Parathyroid adenoma (tissue), 2 donors: Measurements from ENCODE around the gene APBA1.

Source experiments
- H2AFZ ChIP-seq: fragments of 300-600 bp; sonication (generic); one replicate; pipeline ENCODE4 v1.7.0; 2017; ENCODE audit warnings: antibody characterized with exemption, mild to moderate bottlenecking
- H3K27ac ChIP-seq: fragments of 300-600 bp; sonication (generic); one replicate; pipeline ENCODE4 v1.7.0; 2017
- H3K27me3 ChIP-seq: fragments of 300-600 bp; sonication (generic); one replicate; pipeline ENCODE4 v1.7.0; 2017; ENCODE audit warnings: low read length; ENCODE audit not compliant: control insufficient read depth, insufficient read depth
- H3K36me3 ChIP-seq: fragments of 300-600 bp; sonication (generic); one replicate; pipeline ENCODE4 v1.7.0; 2017; ENCODE audit warnings: low read length; ENCODE audit not compliant: control insufficient read depth, insufficient read depth
- H3K4me1 ChIP-seq: fragments of 300-600 bp; sonication (generic); one replicate; pipeline ENCODE4 v1.7.0; 2017; ENCODE audit warnings: control low read depth
- H3K4me2 ChIP-seq: fragments of 300-600 bp; sonication (generic); one replicate; pipeline ENCODE4 v1.7.0; 2017; ENCODE audit warnings: low read length
- H3K4me3 ChIP-seq: fragments of 300-600 bp; sonication (generic); one replicate; pipeline ENCODE4 v1.7.0; 2017; ENCODE audit warnings: low read depth, low read length
- H3K79me2 ChIP-seq: fragments of 300-600 bp; sonication (generic); one replicate; pipeline ENCODE4 v1.7.0; 2017; ENCODE audit warnings: control low read depth
- H3K9ac ChIP-seq: fragments of 300-600 bp; sonication (generic); one replicate; pipeline ENCODE4 v1.7.0; 2017; ENCODE audit warnings: mild to moderate bottlenecking
- H3K9me3 ChIP-seq: fragments of 300-600 bp; sonication (generic); one replicate; pipeline ENCODE4 v1.7.0; 2017; ENCODE audit warnings: low read length; ENCODE audit not compliant: control insufficient read depth
- TF ChIP-seq, protein P1 (sequence below): fragments of 300-600 bp; sonication (generic); IDR thresholded peaks from one replicate; pipeline ENCODE4 v1.7.0; 2017; ENCODE audit warnings: antibody characterized with exemption, mild to moderate bottlenecking
- donor health status: primary hyperparathyroidism.

APBA1 gene

DNA sequence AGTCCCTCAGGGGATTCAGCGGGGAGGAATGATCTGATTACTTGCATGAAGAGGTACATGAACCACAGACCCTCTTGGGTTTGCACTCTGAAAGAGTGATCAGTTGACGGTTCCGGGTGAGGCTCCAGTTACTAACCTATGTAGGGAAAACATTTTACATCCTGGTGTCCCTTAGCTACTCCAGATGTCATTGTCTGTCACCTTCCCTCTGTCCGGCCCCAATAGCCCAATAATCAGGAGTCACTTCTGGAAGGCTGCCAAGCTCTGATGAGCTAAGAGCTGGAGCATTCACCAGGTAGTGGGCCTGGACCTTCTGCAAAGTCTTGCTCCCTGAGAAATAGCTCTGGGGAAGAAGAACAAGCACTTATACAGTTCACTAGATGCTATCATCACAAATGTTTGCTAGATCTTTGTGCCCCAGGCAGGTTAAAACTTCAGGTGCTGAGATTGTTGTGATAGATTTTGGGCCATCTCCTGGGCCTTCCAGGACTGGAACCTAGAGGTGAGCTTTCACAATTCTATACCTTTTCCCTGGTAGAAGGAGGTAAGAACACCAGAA is 282.7 kb downstream of the APBA1 start:
- H3K27me3 ChIP-seq: no peaks in the 10 kb centered on the region
- no peak overlapping the region for H2AFZ ChIP-seq
- no peaks in the 10 kb centered on the region for H3K36me3 ChIP-seq
- H3K4me3 ChIP-seq: no peak overlapping the region
- H3K9ac ChIP-seq: no peak overlapping the region
- H3K79me2 ChIP-seq: no peaks in the 10 kb centered on the region
- no peak overlapping the region for H3K27ac ChIP-seq
- H3K4me2 ChIP-seq: no peak overlapping the region
- H3K4me1 ChIP-seq: no peaks in the 10 kb centered on the region
- TF ChIP-seq, protein P1, sequence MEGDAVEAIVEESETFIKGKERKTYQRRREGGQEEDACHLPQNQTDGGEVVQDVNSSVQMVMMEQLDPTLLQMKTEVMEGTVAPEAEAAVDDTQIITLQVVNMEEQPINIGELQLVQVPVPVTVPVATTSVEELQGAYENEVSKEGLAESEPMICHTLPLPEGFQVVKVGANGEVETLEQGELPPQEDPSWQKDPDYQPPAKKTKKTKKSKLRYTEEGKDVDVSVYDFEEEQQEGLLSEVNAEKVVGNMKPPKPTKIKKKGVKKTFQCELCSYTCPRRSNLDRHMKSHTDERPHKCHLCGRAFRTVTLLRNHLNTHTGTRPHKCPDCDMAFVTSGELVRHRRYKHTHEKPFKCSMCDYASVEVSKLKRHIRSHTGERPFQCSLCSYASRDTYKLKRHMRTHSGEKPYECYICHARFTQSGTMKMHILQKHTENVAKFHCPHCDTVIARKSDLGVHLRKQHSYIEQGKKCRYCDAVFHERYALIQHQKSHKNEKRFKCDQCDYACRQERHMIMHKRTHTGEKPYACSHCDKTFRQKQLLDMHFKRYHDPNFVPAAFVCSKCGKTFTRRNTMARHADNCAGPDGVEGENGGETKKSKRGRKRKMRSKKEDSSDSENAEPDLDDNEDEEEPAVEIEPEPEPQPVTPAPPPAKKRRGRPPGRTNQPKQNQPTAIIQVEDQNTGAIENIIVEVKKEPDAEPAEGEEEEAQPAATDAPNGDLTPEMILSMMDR: no peak
- no peaks in the 10 kb centered on the region for H3K9me3 ChIP-seq

DNA sequence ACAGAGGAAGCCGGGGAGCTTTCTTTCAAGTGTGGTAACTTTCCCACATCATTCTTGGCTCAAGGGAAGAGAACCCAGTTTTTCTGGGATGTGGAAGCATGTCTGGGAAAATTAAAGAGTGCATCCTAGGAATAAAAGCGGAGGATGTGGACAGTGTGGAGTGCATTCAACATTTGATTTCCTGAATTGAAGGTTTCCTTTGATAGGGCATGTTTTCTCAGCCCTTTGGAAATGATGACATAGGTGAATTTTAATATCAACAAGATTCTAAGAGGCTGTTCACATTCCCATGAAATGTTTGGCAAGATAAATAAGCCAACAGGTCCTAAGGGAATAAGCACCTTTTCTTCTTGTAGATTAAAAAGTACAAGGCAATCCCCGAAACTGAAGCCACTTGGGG is 283.6 kb downstream of the APBA1 start:
- Histone ChIP-seq H3K36me3 (no peaks in the 10 kb centered on the region), H3K27me3 (no peaks in the 10 kb centered on the region), H3K4me3 (no peak overlapping the region), H3K4me2 (no peak overlapping the region), H3K9me3 (no peaks in the 10 kb centered on the region), H3K27ac (no peak overlapping the region), H2AFZ (no peak overlapping the region), H3K4me1 (no peaks in the 10 kb centered on the region), H3K9ac (no peak overlapping the region), H3K79me2 (no peaks in the 10 kb centered on the region)
- TF ChIP-seq, protein P1: no peak

DNA sequence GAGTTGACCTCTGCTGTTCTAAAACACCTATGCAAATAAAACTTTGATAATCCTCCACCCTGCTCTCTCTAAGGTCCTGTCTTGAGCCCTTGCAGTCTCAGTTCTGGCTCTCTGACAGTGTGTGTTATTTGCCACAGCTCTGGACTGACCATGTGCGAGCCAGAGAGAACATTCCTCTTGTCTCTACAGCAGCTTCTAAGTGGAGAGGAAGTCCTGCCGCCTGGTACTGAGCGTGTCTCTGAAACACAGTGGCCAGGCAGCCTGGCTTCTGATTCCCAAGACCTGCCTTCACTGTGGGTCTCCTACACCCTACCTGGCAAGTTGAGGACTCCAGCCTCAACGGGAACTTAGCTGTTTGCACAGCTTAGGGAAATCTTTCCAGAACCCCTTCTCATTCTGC is 285.5 kb downstream of the APBA1 start:
- Histone ChIP-seq H3K27ac (no peak overlapping the region), H3K9ac (no peak overlapping the region)

DNA sequence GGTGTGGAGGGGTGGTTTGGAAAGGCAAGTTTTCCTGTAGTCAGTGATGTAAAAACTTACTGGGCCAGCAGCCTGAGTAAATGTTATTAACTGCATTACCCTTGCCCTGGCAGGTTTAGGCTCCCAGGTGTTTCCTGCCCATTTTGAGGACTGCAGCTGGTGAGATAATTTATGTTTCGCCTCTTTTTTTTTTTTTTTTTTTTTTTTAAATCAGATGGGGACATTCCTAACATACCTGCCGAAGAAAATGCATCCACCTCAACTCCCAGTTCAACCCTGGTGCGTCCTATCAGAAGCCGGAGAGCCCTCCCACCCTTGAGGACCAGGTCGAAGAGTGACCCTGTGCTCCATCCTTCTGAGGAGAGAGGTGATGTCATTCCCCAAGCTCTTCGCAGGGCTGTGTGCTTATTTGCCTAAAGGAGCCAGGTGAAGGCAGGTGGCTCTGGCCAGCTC is 286.6 kb downstream of the APBA1 start:
- Histone ChIP-seq H3K36me3 (no peaks in the 10 kb centered on the region), H3K79me2 (no peaks in the 10 kb centered on the region), H3K9ac (no peak overlapping the region), H3K4me3 (no peak overlapping the region), H3K27ac (no peak overlapping the region), H2AFZ (no peak overlapping the region), H3K27me3 (no peaks in the 10 kb centered on the region), H3K9me3 (no peaks in the 10 kb centered on the region), H3K4me1 (no peaks in the 10 kb centered on the region), H3K4me2 (no peak overlapping the region)
- TF ChIP-seq, protein P1: no peak

More for the DNA sequence above, 285.5 kb downstream of the APBA1 start:
- H3K4me3 ChIP-seq: no peak overlapping the region
- H3K9me3 ChIP-seq: no peaks in the 10 kb centered on the region
- H3K4me2 ChIP-seq: no peak overlapping the region
- H2AFZ ChIP-seq: no peak overlapping the region
- no peaks in the 10 kb centered on the region for H3K79me2 ChIP-seq
- H3K27me3 ChIP-seq: no peaks in the 10 kb centered on the region
- H3K36me3 ChIP-seq: no peaks in the 10 kb centered on the region
- H3K4me1 ChIP-seq: no peaks in the 10 kb centered on the region
- TF ChIP-seq, protein P1: no peak

DNA sequence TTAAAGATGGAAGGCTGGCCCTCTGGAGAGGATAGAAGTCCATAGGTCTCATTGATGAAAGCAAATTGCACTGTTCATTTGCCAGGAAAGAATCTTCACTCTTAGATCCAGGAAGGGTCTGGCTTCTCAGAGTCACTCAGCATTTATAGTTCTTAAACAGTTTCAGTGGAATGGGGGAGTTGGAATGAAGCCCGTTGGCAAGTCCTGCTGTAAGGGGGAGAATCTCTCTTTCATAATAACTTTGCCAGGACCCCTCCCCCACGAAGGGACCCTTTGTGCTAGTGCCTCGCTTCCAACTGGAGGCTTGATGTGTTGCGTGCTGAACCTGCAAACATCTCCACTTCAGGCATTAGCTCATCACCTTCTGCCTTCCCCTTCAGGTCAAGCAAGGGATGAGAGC is 290.0 kb downstream of the APBA1 start:
- Histone ChIP-seq H3K4me1 (no peaks in the 10 kb centered on the region), H3K9me3 (no peaks in the 10 kb centered on the region), H2AFZ (no peak overlapping the region), H3K4me2 (no peak overlapping the region), H3K4me3 (no peak overlapping the region), H3K79me2 (no peaks in the 10 kb centered on the region), H3K27me3 (no peaks in the 10 kb centered on the region), H3K9ac (no peak overlapping the region), H3K36me3 (no peaks in the 10 kb centered on the region), H3K27ac (no peak overlapping the region)
- TF ChIP-seq, protein P1: no peak
